Measurements from ENCODE around the gene PDE4D.

Gene PDE4D

GRCh38 chr5:59188419-59189225 lies 704.9 kb downstream of the PDE4D start:
- H3K36me3 Mint-ChIP-seq (ENCODE audit: low read depth), result no peaks in the 10 kb centered on the region
- no peaks in the 10 kb centered on the region for H3K4me1 Mint-ChIP-seq (ENCODE audit: low read depth)
- H3K27me3 Mint-ChIP-seq, result peaks cover 2% of the 10 kb centered on the region
- H3K4me3 Mint-ChIP-seq, result peak overlapping the region; percentile 28
- intact Hi-C loops (cut with micrococcal nuclease), result loop anchor here (1.0 to 2.0 kb wide), 4 partner anchors 179 to 612 kb away; no protein-coding TSS in a partner anchor
- no peaks in the 10 kb centered on the region for H3K9me3 Mint-ChIP-seq
- H3K27ac Mint-ChIP-seq, result no peak overlapping the region

- H3K4me3 Mint-ChIP-seq, result no peak overlapping the region
- no peaks in the 10 kb centered on the region for H3K9me3 Mint-ChIP-seq
- H3K4me1 Mint-ChIP-seq (ENCODE audit: low read depth), result no peaks in the 10 kb centered on the region
- H3K36me3 Mint-ChIP-seq (ENCODE audit: low read depth), result no peaks in the 10 kb centered on the region
- no peak overlapping the region for H3K27ac Mint-ChIP-seq
- peaks cover 2% of the 10 kb centered on the region for H3K27me3 Mint-ChIP-seq
- intact Hi-C loops (cut with micrococcal nuclease), result loop anchor here (1.0 to 2.0 kb wide), 4 partner anchors 179 to 613 kb away; no protein-coding TSS in a partner anchor
Measured at GRCh38 chr5:59187857-59188256, 705.7 kb downstream of the PDE4D start.

GRCh38 chr5:59186623-59187022 lies 706.9 kb downstream of the PDE4D start:
- Mint-ChIP-seq H3K4me1 (ENCODE audit: low read depth) (no peaks in the 10 kb centered on the region), H3K36me3 (ENCODE audit: low read depth) (no peaks in the 10 kb centered on the region), H3K4me3 (no peak overlapping the region), H3K9me3 (no peaks in the 10 kb centered on the region), H3K27me3 (peaks cover 2% of the 10 kb centered on the region), H3K27ac (no peak overlapping the region)
- intact Hi-C loops (cut with micrococcal nuclease), result no loop called here

- intact Hi-C loops (cut with micrococcal nuclease), result no loop called here
- Mint-ChIP-seq H3K9me3 (no peaks in the 10 kb centered on the region), H3K4me1 (ENCODE audit: low read depth) (no peaks in the 10 kb centered on the region), H3K4me3 (no peak overlapping the region), H3K36me3 (ENCODE audit: low read depth) (no peaks in the 10 kb centered on the region), H3K27ac (no peak overlapping the region), H3K27me3 (peaks cover 2% of the 10 kb centered on the region)
Measured at GRCh38 chr5:59185757-59186385, 707.7 kb downstream of the PDE4D start.

- H3K9me3 Mint-ChIP-seq, result no peaks in the 10 kb centered on the region
- H3K4me1 Mint-ChIP-seq (ENCODE audit: low read depth), result no peaks in the 10 kb centered on the region
- H3K27me3 Mint-ChIP-seq, result peaks cover 2% of the 10 kb centered on the region
- intact Hi-C loops (cut with micrococcal nuclease), result no loop called here
- no peak overlapping the region for H3K27ac Mint-ChIP-seq
- H3K36me3 Mint-ChIP-seq (ENCODE audit: low read depth), result no peaks in the 10 kb centered on the region
- no peak overlapping the region for H3K4me3 Mint-ChIP-seq
Measured at GRCh38 chr5:59184769-59185168, 708.8 kb downstream of the PDE4D start.

GRCh38 chr5:59182760-59183159 lies 710.8 kb downstream of the PDE4D start:
- no peaks in the 10 kb centered on the region for H3K36me3 Mint-ChIP-seq (ENCODE audit: low read depth)
- H3K27ac Mint-ChIP-seq, result no peak overlapping the region
- H3K27me3 Mint-ChIP-seq, result no peaks in the 10 kb centered on the region
- no peak overlapping the region for H3K4me3 Mint-ChIP-seq
- H3K9me3 Mint-ChIP-seq, result no peaks in the 10 kb centered on the region
- intact Hi-C loops (cut with micrococcal nuclease), result no loop called here
- peaks cover 9% of the 10 kb centered on the region for H3K4me1 Mint-ChIP-seq (ENCODE audit: low read depth)

- H3K36me3 Mint-ChIP-seq (ENCODE audit: low read depth), result no peaks in the 10 kb centered on the region
- no peaks in the 10 kb centered on the region for H3K27me3 Mint-ChIP-seq
- no peak overlapping the region for H3K27ac Mint-ChIP-seq
- intact Hi-C loops (cut with micrococcal nuclease), result no loop called here
- peaks cover 9% of the 10 kb centered on the region for H3K4me1 Mint-ChIP-seq (ENCODE audit: low read depth)
- no peak overlapping the region for H3K4me3 Mint-ChIP-seq
- no peaks in the 10 kb centered on the region for H3K9me3 Mint-ChIP-seq
Measured at GRCh38 chr5:59180515-59180914, 713.0 kb downstream of the PDE4D start.

- Mint-ChIP-seq H3K4me1 (ENCODE audit: low read depth) (peaks cover 9% of the 10 kb centered on the region), H3K27me3 (no peaks in the 10 kb centered on the region), H3K9me3 (no peaks in the 10 kb centered on the region), H3K4me3 (no peak overlapping the region), H3K27ac (no peak overlapping the region), H3K36me3 (ENCODE audit: low read depth) (no peaks in the 10 kb centered on the region)
- intact Hi-C loops (cut with micrococcal nuclease), result loop anchor here (10.0 kb wide), 1 partner anchor 285 kb away; no protein-coding TSS in a partner anchor
Measured at GRCh38 chr5:59179704-59180103, 713.8 kb downstream of the PDE4D start.

GRCh38 chr5:59178482-59178881 lies 715.0 kb downstream of the PDE4D start:
- Mint-ChIP-seq H3K27ac (no peak overlapping the region), H3K36me3 (ENCODE audit: low read depth) (no peaks in the 10 kb centered on the region), H3K4me1 (ENCODE audit: low read depth) (peaks cover 9% of the 10 kb centered on the region)

GRCh38 chr5:59178071-59178470 lies 715.5 kb downstream of the PDE4D start:
- Mint-ChIP-seq H3K36me3 (ENCODE audit: low read depth) (no peaks in the 10 kb centered on the region), H3K4me1 (ENCODE audit: low read depth) (peaks cover 9% of the 10 kb centered on the region), H3K4me3 (no peak overlapping the region), H3K9me3 (no peaks in the 10 kb centered on the region), H3K27me3 (no peaks in the 10 kb centered on the region), H3K27ac (no peak overlapping the region)
- intact Hi-C loops (cut with micrococcal nuclease), result loop anchor here (10.0 kb wide), 1 partner anchor 283 kb away; no protein-coding TSS in a partner anchor

More at GRCh38 chr5:59178482-59178881, 715.0 kb downstream of the PDE4D start:
- Mint-ChIP-seq H3K9me3 (no peaks in the 10 kb centered on the region), H3K27me3 (no peaks in the 10 kb centered on the region), H3K4me3 (no peak overlapping the region)
- intact Hi-C loops (cut with micrococcal nuclease), result loop anchor here (10.0 kb wide), 1 partner anchor 284 kb away; no protein-coding TSS in a partner anchor

- Mint-ChIP-seq H3K27me3 (no peaks in the 10 kb centered on the region), H3K27ac (no peak overlapping the region), H3K4me3 (no peak overlapping the region), H3K4me1 (ENCODE audit: low read depth) (peaks cover 9% of the 10 kb centered on the region), H3K36me3 (ENCODE audit: low read depth) (no peaks in the 10 kb centered on the region), H3K9me3 (no peaks in the 10 kb centered on the region)
- intact Hi-C loops (cut with micrococcal nuclease), result loop anchor here (10.0 kb wide), 1 partner anchor 283 kb away; no protein-coding TSS in a partner anchor
Measured at GRCh38 chr5:59177644-59178043, 715.9 kb downstream of the PDE4D start.

- Mint-ChIP-seq H3K4me3 (no peak overlapping the region), H3K36me3 (ENCODE audit: low read depth) (no peaks in the 10 kb centered on the region), H3K27ac (no peak overlapping the region), H3K27me3 (no peaks in the 10 kb centered on the region), H3K9me3 (no peaks in the 10 kb centered on the region), H3K4me1 (ENCODE audit: low read depth) (peaks cover 9% of the 10 kb centered on the region)
- intact Hi-C loops (cut with micrococcal nuclease), result loop anchor here (5.0 to 10.0 kb wide), 2 partner anchors 137 to 280 kb away; no protein-coding TSS in a partner anchor
Measured at GRCh38 chr5:59174248-59174844, 719.2 kb downstream of the PDE4D start.

- no peaks in the 10 kb centered on the region for H3K9me3 Mint-ChIP-seq
- intact Hi-C loops (cut with micrococcal nuclease), result loop anchor here (5.0 to 10.0 kb wide), 2 partner anchors 136 to 279 kb away; no protein-coding TSS in a partner anchor
- H3K4me1 Mint-ChIP-seq (ENCODE audit: low read depth), result peaks cover 8% of the 10 kb centered on the region
- H3K27ac Mint-ChIP-seq, result no peak overlapping the region
- no peak overlapping the region for H3K4me3 Mint-ChIP-seq
- H3K27me3 Mint-ChIP-seq, result no peaks in the 10 kb centered on the region
- no peaks in the 10 kb centered on the region for H3K36me3 Mint-ChIP-seq (ENCODE audit: low read depth)
Measured at GRCh38 chr5:59173578-59173977, 719.9 kb downstream of the PDE4D start.

- H3K4me1 Mint-ChIP-seq (ENCODE audit: low read depth), result no peaks in the 10 kb centered on the region
- no peaks in the 10 kb centered on the region for H3K36me3 Mint-ChIP-seq (ENCODE audit: low read depth)
- no peak overlapping the region for H3K27ac Mint-ChIP-seq
- no peaks in the 10 kb centered on the region for H3K27me3 Mint-ChIP-seq
- intact Hi-C loops (cut with micrococcal nuclease), result loop anchor here (5.0 to 10.0 kb wide), 2 partner anchors 134 to 276 kb away; no protein-coding TSS in a partner anchor
- H3K4me3 Mint-ChIP-seq, result no peak overlapping the region
- no peaks in the 10 kb centered on the region for H3K9me3 Mint-ChIP-seq
Measured at GRCh38 chr5:59171131-59171530, 722.4 kb downstream of the PDE4D start.

Data from dendritic cell treated with granulocyte-macrophage colony-stimulating factor and Interleukin-4, amounts not matched to agents 40 ng/mL and 50 ng/mL, for 4 days (primary cell).